Activated B cell treated with CpG ODN at 0.5 μM for 24 hours (primary cell): ENCODE data around the gene UPF2. TPM values are rescaled to one million over a fixed set of nuclear protein-coding genes. Genes with fewer than 3 reads are reported as not detected.

ENCODE experiments used
- ATAC-seq: fragments of 200-7000 bp; cut with Tn5 transposase; one replicate; pipeline ENCODE4 v1.10.0; 2021; ENCODE audit warnings: low read depth, mild to moderate bottlenecking, moderate library complexity
- CTCF ChIA-PET: fragments of 350-600 bp; sonication (Branson Sonifier 250); formaldehyde crosslinking; loops from one replicate; lab custom pipeline; 2021; ENCODE audit warnings: antibody characterized with exemption; lab: Charles Lee
- POLR2A ChIA-PET: fragments of 350-600 bp; sonication (Branson Sonifier 250); formaldehyde crosslinking; loops from one replicate; lab custom pipeline; 2021; ENCODE audit warnings: antibody characterized with exemption; lab: Charles Lee
- DNase-seq: peaks from one replicate; pipeline ENCODE4 v3.0.0; 2022
- H3K27ac Mint-ChIP-seq: one replicate; pipeline ENCODE4 v1.8.0; 2020; ENCODE audit warnings: mixed read lengths
- H3K27me3 Mint-ChIP-seq: one replicate; pipeline ENCODE4 v1.8.0; 2021; ENCODE audit warnings: mixed read lengths
- H3K36me3 Mint-ChIP-seq: one replicate; pipeline ENCODE4 v1.8.0; 2021; ENCODE audit warnings: low read depth, mixed read lengths
- H3K4me1 Mint-ChIP-seq: one replicate; pipeline ENCODE4 v1.8.0; 2021; ENCODE audit warnings: mixed read lengths
- H3K4me3 Mint-ChIP-seq: one replicate; pipeline ENCODE4 v1.8.0; 2020; ENCODE audit warnings: mild to moderate bottlenecking, mixed read lengths
- H3K9me3 Mint-ChIP-seq: one replicate; pipeline ENCODE4 v1.8.0; 2020; ENCODE audit warnings: mixed read lengths
- intact Hi-C: fragments of 100-400 bp; cut with micrococcal nuclease; formaldehyde crosslinking; loops from one replicate; pipeline ENCODE4 v1.15.1; 2024
- total RNA-seq: library from RNA; stranded (reverse); gene quantifications from 2 replicates; pipeline ENCODE4 v1.2.3, GENCODE V29; 2022
- TF ChIP-seq, protein P1 (sequence below): fragments of 200-600 bp; IDR thresholded peaks from one replicate; pipeline ENCODE4 v1.8.0; 2022; ENCODE audit warnings: antibody characterized with exemption, mild to moderate bottlenecking

UPF2 gene
- total RNA-seq, 1 donor from 2014 or later: 58.0 TPM

DNA sequence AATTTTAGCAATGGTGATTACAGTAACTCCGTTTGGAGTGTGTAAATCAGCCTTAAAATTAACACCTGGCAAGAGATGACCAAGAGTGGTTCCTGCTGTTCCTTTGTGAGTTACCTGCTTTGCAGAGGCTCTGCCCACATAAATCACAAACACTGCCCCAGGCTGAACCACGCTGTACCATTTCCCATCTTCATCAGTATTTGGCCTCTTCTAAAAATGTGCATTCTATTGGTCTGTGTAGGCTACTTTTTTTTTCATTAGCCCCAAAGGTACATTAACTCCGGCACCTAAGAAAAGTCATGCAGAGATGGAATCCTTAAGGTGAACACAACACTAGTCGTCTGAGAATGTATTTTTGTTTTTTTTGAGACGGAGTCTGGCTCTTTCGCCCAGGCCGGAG, 123.3 kb downstream of the UPF2 start:
- intact Hi-C loops: no loop called here
- TF ChIP-seq, protein P1, sequence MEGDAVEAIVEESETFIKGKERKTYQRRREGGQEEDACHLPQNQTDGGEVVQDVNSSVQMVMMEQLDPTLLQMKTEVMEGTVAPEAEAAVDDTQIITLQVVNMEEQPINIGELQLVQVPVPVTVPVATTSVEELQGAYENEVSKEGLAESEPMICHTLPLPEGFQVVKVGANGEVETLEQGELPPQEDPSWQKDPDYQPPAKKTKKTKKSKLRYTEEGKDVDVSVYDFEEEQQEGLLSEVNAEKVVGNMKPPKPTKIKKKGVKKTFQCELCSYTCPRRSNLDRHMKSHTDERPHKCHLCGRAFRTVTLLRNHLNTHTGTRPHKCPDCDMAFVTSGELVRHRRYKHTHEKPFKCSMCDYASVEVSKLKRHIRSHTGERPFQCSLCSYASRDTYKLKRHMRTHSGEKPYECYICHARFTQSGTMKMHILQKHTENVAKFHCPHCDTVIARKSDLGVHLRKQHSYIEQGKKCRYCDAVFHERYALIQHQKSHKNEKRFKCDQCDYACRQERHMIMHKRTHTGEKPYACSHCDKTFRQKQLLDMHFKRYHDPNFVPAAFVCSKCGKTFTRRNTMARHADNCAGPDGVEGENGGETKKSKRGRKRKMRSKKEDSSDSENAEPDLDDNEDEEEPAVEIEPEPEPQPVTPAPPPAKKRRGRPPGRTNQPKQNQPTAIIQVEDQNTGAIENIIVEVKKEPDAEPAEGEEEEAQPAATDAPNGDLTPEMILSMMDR: no peak
- DNase-seq (no peak), ATAC-seq (no peak)
- Mint-ChIP-seq H3K4me1 (no peaks in the 10 kb centered on the region), H3K27me3 (no peaks in the 10 kb centered on the region), H3K36me3 (peaks cover 43% of the 10 kb centered on the region), H3K4me3 (no peak overlapping the region), H3K9me3 (no peaks in the 10 kb centered on the region), H3K27ac (no peak overlapping the region)
- POLR2A ChIA-PET: no interaction called here
- CTCF ChIA-PET: no interaction called here

DNA sequence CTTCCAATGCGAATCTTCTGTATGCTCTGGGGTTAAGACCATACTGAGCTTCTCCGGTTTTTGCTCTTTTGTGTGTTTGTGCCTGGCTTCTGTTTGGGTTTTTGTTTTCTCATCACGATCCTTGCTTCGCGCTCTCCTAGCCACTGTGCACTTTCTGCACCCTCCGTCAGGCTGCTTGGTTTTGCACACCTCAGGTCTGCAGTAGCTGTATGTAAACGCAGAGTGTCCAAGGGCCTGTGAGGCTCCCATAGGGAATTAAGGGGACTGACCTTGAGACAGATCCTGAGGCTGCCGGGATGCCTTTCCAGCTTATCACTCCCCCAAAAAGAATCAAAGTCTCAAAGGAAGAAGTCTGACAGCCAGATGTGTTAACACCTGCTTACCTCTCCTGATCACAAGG, 124.2 kb downstream of the UPF2 start:
- Mint-ChIP-seq H3K36me3 (peaks cover 39% of the 10 kb centered on the region), H3K9me3 (no peaks in the 10 kb centered on the region), H3K4me1 (no peaks in the 10 kb centered on the region), H3K4me3 (no peak overlapping the region), H3K27ac (no peak overlapping the region), H3K27me3 (no peaks in the 10 kb centered on the region)
- TF ChIP-seq, protein P1: no peak
- DNase-seq: no peak
- CTCF ChIA-PET: no interaction called here
- no peak for ATAC-seq
- POLR2A ChIA-PET: no interaction called here
- intact Hi-C loops: no loop called here

DNA sequence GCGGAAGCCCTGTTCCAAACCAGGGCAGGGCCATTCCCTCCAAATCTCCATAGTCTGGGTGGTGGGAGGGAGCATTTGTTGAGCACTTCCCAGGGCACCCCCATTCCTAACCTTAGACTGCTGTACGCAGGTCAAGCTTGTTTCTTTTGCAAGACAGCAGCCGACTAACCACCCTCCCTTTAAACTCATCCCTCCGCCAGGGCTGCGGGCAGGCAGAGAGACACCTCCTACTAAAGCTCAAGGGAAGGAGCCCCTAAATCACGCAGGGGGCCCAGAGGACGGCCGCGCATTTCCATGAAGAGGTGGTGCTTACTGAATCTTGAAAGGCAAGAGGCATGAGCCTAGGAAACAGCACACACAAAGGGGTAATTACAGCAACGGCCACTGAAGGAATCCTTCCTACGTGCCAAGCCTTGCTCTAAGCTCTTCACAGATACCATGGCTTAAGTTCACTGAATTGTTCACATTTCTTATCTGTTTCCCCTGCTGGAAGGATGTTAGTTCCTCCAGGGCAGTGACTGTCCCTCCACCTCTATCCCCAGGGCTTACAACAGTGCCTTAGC, 129.4 kb downstream of the UPF2 start:
- H3K27me3 Mint-ChIP-seq: no peaks in the 10 kb centered on the region
- H3K36me3 Mint-ChIP-seq: no peaks in the 10 kb centered on the region
- DNase-seq (no peak), ATAC-seq (no peak)
- no peak overlapping the region for H3K4me3 Mint-ChIP-seq
- TF ChIP-seq, protein P1: no peak
- H3K4me1 Mint-ChIP-seq: no peaks in the 10 kb centered on the region
- ChIA-PET POLR2A (no interaction called here), CTCF (no interaction called here)
- intact Hi-C loops: no loop called here
- no peaks in the 10 kb centered on the region for H3K9me3 Mint-ChIP-seq
- no peak overlapping the region for H3K27ac Mint-ChIP-seq

DNA sequence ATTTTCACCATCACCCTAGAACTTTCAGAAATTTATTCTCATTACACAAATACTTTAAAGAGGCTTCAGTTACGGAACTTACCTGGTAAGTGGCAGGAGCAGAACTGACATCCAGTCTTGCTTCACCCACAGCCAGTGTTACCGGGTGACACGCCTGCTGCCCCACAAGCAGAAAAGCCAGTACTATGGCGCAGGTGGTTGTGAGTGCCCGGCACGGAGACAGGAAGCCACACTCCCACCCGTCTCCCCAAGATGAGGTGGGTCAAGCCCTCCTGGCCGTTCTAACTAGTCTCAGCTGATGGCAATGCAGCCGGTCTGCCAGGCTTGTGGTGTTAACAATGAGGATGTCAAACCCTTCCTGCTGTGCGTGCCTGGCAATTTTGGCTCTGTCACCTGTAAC, 132.5 kb downstream of the UPF2 start:
- intact Hi-C loops: no loop called here

DNA sequence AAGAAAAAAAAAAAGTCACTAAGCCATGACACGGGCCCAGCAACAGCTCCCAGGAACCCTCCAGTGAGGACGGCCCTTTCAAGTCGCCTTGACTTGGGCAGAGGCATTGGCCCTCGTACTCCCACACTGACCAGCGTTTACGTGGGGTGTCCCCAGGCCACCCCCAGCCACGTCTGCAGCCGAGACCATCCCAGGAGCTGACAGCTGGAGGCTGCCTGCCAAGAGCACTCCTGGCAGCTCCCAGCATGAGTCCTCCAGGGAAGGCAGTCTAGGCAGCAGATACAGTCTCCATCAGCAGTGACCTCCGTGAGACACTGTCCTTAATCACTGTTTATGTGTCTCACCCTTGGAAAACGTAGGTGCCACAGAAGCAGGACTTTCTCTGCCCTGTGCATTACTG, 133.0 kb downstream of the UPF2 start:
- intact Hi-C loops: no loop called here
- TF ChIP-seq, protein P1: no peak
- Mint-ChIP-seq H3K9me3 (no peaks in the 10 kb centered on the region), H3K4me1 (no peaks in the 10 kb centered on the region), H3K27me3 (no peaks in the 10 kb centered on the region), H3K36me3 (no peaks in the 10 kb centered on the region), H3K27ac (no peak overlapping the region), H3K4me3 (no peak overlapping the region)
- CTCF ChIA-PET: no interaction called here
- POLR2A ChIA-PET: no interaction called here
- no peak for ATAC-seq
- no peak for DNase-seq

More for the DNA sequence above, 132.5 kb downstream of the UPF2 start:
- no peak for ATAC-seq
- CTCF ChIA-PET: no interaction called here
- H3K4me3 Mint-ChIP-seq: no peak overlapping the region
- no peak for DNase-seq
- TF ChIP-seq, protein P1: no peak
- no peak overlapping the region for H3K27ac Mint-ChIP-seq
- H3K36me3 Mint-ChIP-seq: no peaks in the 10 kb centered on the region
- H3K4me1 Mint-ChIP-seq: no peaks in the 10 kb centered on the region
- no peaks in the 10 kb centered on the region for H3K9me3 Mint-ChIP-seq
- POLR2A ChIA-PET: no interaction called here
- H3K27me3 Mint-ChIP-seq: no peaks in the 10 kb centered on the region
